Mesothelial cell of epicardium (in vitro differentiated cells): ENCODE results near the gene PLCB1. TPM values are rescaled to one million over a fixed set of nuclear protein-coding genes. Genes with fewer than 3 reads are reported as not detected.
A peak's percentile ranks its signal among the peaks of the same experiment; 100 is the strongest.

ENCODE experiments used
- DNase-seq, 2 experiments: peaks; one replicate each; pipeline ENCODE4 v3.0.0; 2021; ENCODE audit warnings: low spot score in 2 of 2; ENCODE audit not compliant: unreplicated experiment in 2 of 2
- H3K27ac Mint-ChIP-seq: 2 replicates; pipeline ENCODE4 v1.8.0; 2021; ENCODE audit warnings: mixed read lengths
- H3K27me3 Mint-ChIP-seq: 2 replicates; pipeline ENCODE4 v1.8.0; 2021; ENCODE audit warnings: low read depth, mixed read lengths
- H3K36me3 Mint-ChIP-seq: 2 replicates; pipeline ENCODE4 v1.8.0; 2021; ENCODE audit warnings: mixed read lengths
- H3K4me1 Mint-ChIP-seq: 2 replicates; pipeline ENCODE4 v1.8.0; 2021; ENCODE audit warnings: mixed read lengths
- H3K4me3 Mint-ChIP-seq: 2 replicates; pipeline ENCODE4 v1.8.0; 2021; ENCODE audit warnings: mild to moderate bottlenecking, moderate library complexity, mixed read lengths
- H3K9me3 Mint-ChIP-seq: 2 replicates; pipeline ENCODE4 v1.8.0; 2021; ENCODE audit warnings: mixed read lengths
- CTCF ChIP-seq: fragments of 200-600 bp; sonication (generic); IDR thresholded peaks from one replicate; pipeline ENCODE4 v1.5.0; 2021; ENCODE audit warnings: antibody characterized with exemption; ENCODE audit not compliant: unreplicated experiment
- total RNA-seq: library from RNA; stranded (reverse); gene quantifications from 3 replicates; pipeline ENCODE4 v1.2.1, GENCODE V29; 2021

PLCB1 gene
- total RNA-seq, 1 donor from 2014 or later = 41.5 TPM

- no peak for DNase-seq
- H3K9me3 Mint-ChIP-seq = peaks cover 5% of the 10 kb centered on the region
- no peak overlapping the region for H3K4me3 Mint-ChIP-seq
- H3K27me3 Mint-ChIP-seq = no peaks in the 10 kb centered on the region
- no peaks in the 10 kb centered on the region for H3K36me3 Mint-ChIP-seq
- peaks cover 9% of the 10 kb centered on the region for H3K4me1 Mint-ChIP-seq
- H3K27ac Mint-ChIP-seq = peak overlapping the region; percentile 71
- no peak for TF ChIP-seq CTCF
Measured at GRCh38 chr20:8223091-8223870, 91.2 kb downstream of the PLCB1 start.

- no peaks in the 10 kb centered on the region for H3K36me3 Mint-ChIP-seq
- H3K27ac Mint-ChIP-seq = no peak overlapping the region
- no peak overlapping the region for H3K4me3 Mint-ChIP-seq
- TF ChIP-seq CTCF = no peak
- no peaks in the 10 kb centered on the region for H3K27me3 Mint-ChIP-seq
- H3K9me3 Mint-ChIP-seq = peaks cover 5% of the 10 kb centered on the region
- DNase-seq = no peak
- peaks cover 11% of the 10 kb centered on the region for H3K4me1 Mint-ChIP-seq
Measured at GRCh38 chr20:8225658-8226057, 93.6 kb downstream of the PLCB1 start.

GRCh38 chr20:8226106-8226505 lies 94.0 kb downstream of the PLCB1 start:
- H3K4me3 Mint-ChIP-seq = no peak overlapping the region
- peaks cover 5% of the 10 kb centered on the region for H3K9me3 Mint-ChIP-seq
- TF ChIP-seq CTCF = no peak
- no peak for DNase-seq
- no peaks in the 10 kb centered on the region for H3K27me3 Mint-ChIP-seq
- H3K27ac Mint-ChIP-seq = no peak overlapping the region
- peaks cover 11% of the 10 kb centered on the region for H3K4me1 Mint-ChIP-seq
- no peaks in the 10 kb centered on the region for H3K36me3 Mint-ChIP-seq

GRCh38 chr20:8227293-8227692 lies 95.2 kb downstream of the PLCB1 start:
- DNase-seq = no peak
- H3K4me1 Mint-ChIP-seq = peaks cover 11% of the 10 kb centered on the region
- no peaks in the 10 kb centered on the region for H3K36me3 Mint-ChIP-seq
- peaks cover 2% of the 10 kb centered on the region for H3K9me3 Mint-ChIP-seq
- no peak for TF ChIP-seq CTCF
- no peaks in the 10 kb centered on the region for H3K27me3 Mint-ChIP-seq
- H3K4me3 Mint-ChIP-seq = no peak overlapping the region
- H3K27ac Mint-ChIP-seq = no peak overlapping the region

- no peaks in the 10 kb centered on the region for H3K36me3 Mint-ChIP-seq
- H3K27me3 Mint-ChIP-seq = no peaks in the 10 kb centered on the region
- H3K4me3 Mint-ChIP-seq = no peak overlapping the region
- no peak for DNase-seq
- H3K4me1 Mint-ChIP-seq = peaks cover 9% of the 10 kb centered on the region
- no peak overlapping the region for H3K27ac Mint-ChIP-seq
- no peak for TF ChIP-seq CTCF
- H3K9me3 Mint-ChIP-seq = no peaks in the 10 kb centered on the region
Measured at GRCh38 chr20:8228315-8228714, 96.2 kb downstream of the PLCB1 start.

- Mint-ChIP-seq H3K36me3 (no peaks in the 10 kb centered on the region), H3K27ac (no peak overlapping the region), H3K9me3 (no peaks in the 10 kb centered on the region), H3K4me1 (peaks cover 7% of the 10 kb centered on the region), H3K4me3 (no peak overlapping the region), H3K27me3 (no peaks in the 10 kb centered on the region)
- no peak for TF ChIP-seq CTCF
- no peak for DNase-seq
Measured at GRCh38 chr20:8229090-8229489, 97.0 kb downstream of the PLCB1 start.
